COLO829 (cell line): ENCODE data around the gene FLOT1.
"Not testable (repeated sequence)": the region's sequence is repeated elsewhere in the genome, so short reads cannot be mapped to it uniquely, and the experiment has no call there.

Source experiments
- DNase-seq: peaks from one replicate; pipeline ENCODE4 v3.0.0; 2012; ENCODE audit warnings: low spot score

Gene FLOT1

GRCh38 chr6:30767158-30767943, 24.9 kb upstream of the FLOT1 start:
- no peak for DNase-seq

GRCh38 chr6:30766461-30767157, 24.1 kb upstream of the FLOT1 start:
- peak; percentile 56 for DNase-seq

GRCh38 chr6:30765495-30765894, 23.0 kb upstream of the FLOT1 start:
- DNase-seq = not testable (repeated sequence)

GRCh38 chr6:30764490-30765043, 22.1 kb upstream of the FLOT1 start:
- DNase-seq = not testable (repeated sequence)

GRCh38 chr6:30763618-30764489, 21.4 kb upstream of the FLOT1 start:
- DNase-seq = peak; percentile 95

GRCh38 chr6:30763155-30763617, 20.7 kb upstream of the FLOT1 start:
- DNase-seq = no peak

GRCh38 chr6:30761791-30762429, 19.4 kb upstream of the FLOT1 start:
- DNase-seq = no peak

- DNase-seq = no peak
These were observed 18.1 kb upstream of the FLOT1 start for GRCh38 chr6:30760549-30760948.

GRCh38 chr6:30759575-30760239, 17.2 kb upstream of the FLOT1 start:
- no peak for DNase-seq

- no peak for DNase-seq
These were observed 14.9 kb upstream of the FLOT1 start for GRCh38 chr6:30757261-30757904.

- not testable (repeated sequence) for DNase-seq
These were observed 14.0 kb upstream of the FLOT1 start for GRCh38 chr6:30756405-30757003.

GRCh38 chr6:30754631-30755030, 12.1 kb upstream of the FLOT1 start:
- no peak for DNase-seq

- DNase-seq = peak; percentile 94
These were observed 9.9 kb upstream of the FLOT1 start for GRCh38 chr6:30752157-30752927.

GRCh38 chr6:30750379-30750668, 7.8 kb upstream of the FLOT1 start:
- DNase-seq = no peak

- DNase-seq = no peak
These were observed 7.3 kb upstream of the FLOT1 start for GRCh38 chr6:30749554-30750378.

- DNase-seq = peak; percentile 43
These were observed 6.5 kb upstream of the FLOT1 start for GRCh38 chr6:30748851-30749540.

- DNase-seq = no peak
These were observed 5.6 kb upstream of the FLOT1 start for GRCh38 chr6:30747902-30748769.
